ENCODE results near the gene SMIM20. TPM values are rescaled to one million over a fixed set of nuclear protein-coding genes. Genes with fewer than 3 reads are reported as not detected.

The SMIM20 gene
- polyA plus RNA-seq, 3 donors = 28.3 to 61.6 (median 31.4) TPM

DNA sequence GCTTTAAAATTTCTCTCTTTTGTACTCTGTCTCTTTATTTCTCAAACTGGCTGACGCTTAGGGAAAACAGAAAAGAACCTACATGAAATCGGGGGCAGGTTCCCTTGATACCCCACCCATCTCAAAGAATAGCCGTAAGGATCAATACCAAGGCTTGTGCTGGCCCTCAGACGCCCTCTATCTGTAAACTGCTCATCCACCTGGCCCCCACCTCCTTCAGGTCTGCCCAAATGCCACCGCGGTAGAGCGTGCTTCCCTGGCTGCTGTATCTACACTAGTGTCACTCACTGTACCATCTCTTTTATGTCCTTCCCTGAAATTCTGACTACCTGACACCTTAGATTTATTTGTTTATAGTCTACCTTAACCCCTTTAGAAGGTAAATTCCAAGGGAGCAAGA is 62.8 kb downstream of the SMIM20 start:
- WGBS, 3 donors = 79 to 87% (median 86%) methylated on average over 7 of the region's 7 CpGs
- H3K27ac ChIP-seq (ENCODE audit: low read depth, low read length) = no peak overlapping the region

DNA sequence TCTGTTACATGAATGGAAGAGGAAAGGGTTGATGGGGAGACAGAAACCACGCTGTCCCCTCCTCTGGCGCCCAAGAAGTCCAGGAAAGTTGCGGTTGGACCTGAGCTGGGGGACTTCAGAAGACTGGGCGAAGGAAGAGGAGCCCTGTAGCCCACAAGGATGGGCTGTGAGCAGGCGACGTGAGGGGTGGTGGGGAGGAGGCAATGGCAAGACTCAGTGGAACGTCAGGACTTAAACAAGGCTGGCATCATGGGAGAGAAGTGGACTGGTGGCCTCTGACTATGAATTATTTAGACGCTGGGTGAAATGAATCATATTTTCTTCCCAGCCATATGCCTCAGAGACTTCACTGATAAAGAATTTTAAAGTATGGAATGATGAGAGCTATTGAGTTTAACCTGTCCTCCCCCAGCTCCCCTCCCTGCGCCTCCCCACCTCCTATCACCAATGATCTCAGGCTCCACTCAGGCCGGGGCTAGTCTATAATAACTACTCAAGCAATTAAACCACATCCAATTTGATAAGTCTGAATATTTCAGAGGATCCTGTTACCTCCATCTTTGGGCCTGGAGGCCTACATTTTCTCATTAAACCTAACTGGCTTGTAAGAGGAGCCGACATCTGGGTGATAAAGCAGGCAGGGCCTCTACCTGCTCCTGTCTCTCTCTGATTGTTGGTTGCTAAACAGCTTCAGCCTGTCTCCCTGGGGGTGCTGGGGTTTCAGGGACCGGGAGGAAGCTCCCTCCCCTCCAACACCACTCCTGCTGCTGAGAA is 63.6 kb downstream of the SMIM20 start:
- WGBS, 3 donors = 88 to 91% (median 89%) methylated on average over 12 of the region's 12 CpGs
- H3K27ac ChIP-seq (ENCODE audit: low read depth, low read length) = no peak overlapping the region

DNA sequence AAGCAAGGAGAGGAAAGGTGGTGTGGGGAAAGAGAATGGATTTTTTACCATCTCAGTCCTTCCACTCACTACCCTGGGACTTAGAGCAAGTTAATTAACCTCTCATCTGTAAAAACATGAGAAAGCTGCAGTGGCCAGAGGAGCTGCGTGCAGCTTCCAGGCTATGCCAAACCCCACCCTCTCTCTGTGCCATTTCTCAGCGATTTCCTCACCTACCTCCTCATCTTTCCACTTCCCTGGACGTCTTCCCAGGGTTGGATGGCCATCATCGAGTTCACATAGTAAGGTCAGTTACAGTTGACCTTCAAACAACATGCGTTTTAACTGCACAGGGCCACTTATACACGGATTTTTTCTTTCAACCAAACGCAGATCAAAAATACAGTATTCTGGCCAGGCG is 64.3 kb downstream of the SMIM20 start:
- no peak overlapping the region for H3K27ac ChIP-seq (ENCODE audit: low read depth, low read length)
- 63 to 69% (median 68%) methylated on average over 8 of the region's 8 CpGs for WGBS, 3 donors

Other genes starting within 250 kb of the SMIM20 start
- gene SEL1L3, start 51.2 kb upstream of the SMIM20 start, polyA plus RNA-seq = 10 to 100 TPM in 1 of 3 donors, 1 to 10 TPM in 2; 7.1 to 19.9 (median 9.2) TPM